Mononuclear cell (primary cell): ENCODE measurements around the gene TMEM44. TPM values are rescaled to one million over a fixed set of nuclear protein-coding genes. Genes with fewer than 3 reads are reported as not detected.
"Not testable (repeated sequence)": the region's sequence is repeated elsewhere in the genome, so short reads cannot be mapped to it uniquely, and the experiment has no call there.

Experiments
- H3K27me3 ChIP-seq: 2 replicates; pipeline ENCODE4 v1.6.0; 2011; ENCODE audit warnings: low read length, control low read depth; ENCODE audit not compliant: insufficient read depth
- H3K4me1 ChIP-seq: 2 replicates; pipeline ENCODE4 v1.5.1; 2011; ENCODE audit warnings: mild to moderate bottlenecking, low read length, control low read depth; ENCODE audit not compliant: insufficient read depth
- H3K4me3 ChIP-seq: 2 replicates; pipeline ENCODE4 v1.5.1; 2011; ENCODE audit warnings: mild to moderate bottlenecking, low read length, moderate library complexity
- H3K9me3 ChIP-seq: 2 replicates; pipeline ENCODE4 v1.5.1; 2011; ENCODE audit warnings: low read depth, mild to moderate bottlenecking, control low read depth, low read length
- total RNA-seq: library from RNA; depleted of rRNA; stranded (reverse); fragments of >200 nt; gene quantifications from one replicate; pipeline ENCODE4 v1.2.3, GENCODE V29; 2012

The TMEM44 gene
- total RNA-seq, 1 donor = 0.21 TPM

GRCh38 chr3:194607592-194608389 is 25.4 kb downstream of the TMEM44 start:
- H3K27me3 ChIP-seq = no peaks in the 10 kb centered on the region
- H3K4me3 ChIP-seq = no peak overlapping the region
- no peaks in the 10 kb centered on the region for H3K9me3 ChIP-seq
- H3K4me1 ChIP-seq = no peaks in the 10 kb centered on the region

- no peak overlapping the region for H3K4me3 ChIP-seq
- H3K4me1 ChIP-seq = no peaks in the 10 kb centered on the region
- no peaks in the 10 kb centered on the region for H3K9me3 ChIP-seq
- no peaks in the 10 kb centered on the region for H3K27me3 ChIP-seq
Observed at GRCh38 chr3:194606941-194607340, 26.3 kb downstream of the TMEM44 start.

GRCh38 chr3:194606163-194606562 is 27.1 kb downstream of the TMEM44 start:
- Histone ChIP-seq H3K4me1 (no peaks in the 10 kb centered on the region), H3K4me3 (no peak overlapping the region)

GRCh38 chr3:194605314-194605713 is 27.9 kb downstream of the TMEM44 start:
- not testable (repeated sequence) for H3K4me3 ChIP-seq, H3K9me3 ChIP-seq, H3K27me3 ChIP-seq, H3K4me1 ChIP-seq

More at GRCh38 chr3:194606163-194606562, 27.1 kb downstream of the TMEM44 start:
- Histone ChIP-seq H3K9me3 (no peaks in the 10 kb centered on the region), H3K27me3 (no peaks in the 10 kb centered on the region)

GRCh38 chr3:194604837-194605236 is 28.4 kb downstream of the TMEM44 start:
- no peaks in the 10 kb centered on the region for H3K9me3 ChIP-seq
- no peaks in the 10 kb centered on the region for H3K4me1 ChIP-seq

GRCh38 chr3:194604126-194604525 is 29.1 kb downstream of the TMEM44 start:
- no peak overlapping the region for H3K4me3 ChIP-seq
- no peaks in the 10 kb centered on the region for H3K4me1 ChIP-seq
- no peaks in the 10 kb centered on the region for H3K27me3 ChIP-seq
- no peaks in the 10 kb centered on the region for H3K9me3 ChIP-seq

More at GRCh38 chr3:194604837-194605236, 28.4 kb downstream of the TMEM44 start:
- Histone ChIP-seq H3K4me3 (no peak overlapping the region), H3K27me3 (no peaks in the 10 kb centered on the region)

- H3K27me3 ChIP-seq = no peaks in the 10 kb centered on the region
- no peaks in the 10 kb centered on the region for H3K4me1 ChIP-seq
- H3K4me3 ChIP-seq = no peak overlapping the region
- no peaks in the 10 kb centered on the region for H3K9me3 ChIP-seq
Observed at GRCh38 chr3:194602669-194603171, 30.5 kb downstream of the TMEM44 start.

GRCh38 chr3:194598771-194599557 is 34.3 kb downstream of the TMEM44 start:
- Histone ChIP-seq H3K27me3 (no peaks in the 10 kb centered on the region), H3K9me3 (no peaks in the 10 kb centered on the region), H3K4me3 (no peak overlapping the region), H3K4me1 (no peaks in the 10 kb centered on the region)

- no peak overlapping the region for H3K4me3 ChIP-seq
- H3K4me1 ChIP-seq = peaks cover 6% of the 10 kb centered on the region
- no peaks in the 10 kb centered on the region for H3K9me3 ChIP-seq
- H3K27me3 ChIP-seq = no peaks in the 10 kb centered on the region
Observed at GRCh38 chr3:194596906-194597305, 36.3 kb downstream of the TMEM44 start.

GRCh38 chr3:194592798-194593752 is 40.1 kb downstream of the TMEM44 start:
- no peak overlapping the region for H3K4me3 ChIP-seq

GRCh38 chr3:194588741-194589140 is 44.5 kb downstream of the TMEM44 start:
- no peaks in the 10 kb centered on the region for H3K9me3 ChIP-seq

More at GRCh38 chr3:194592798-194593752, 40.1 kb downstream of the TMEM44 start:
- H3K27me3 ChIP-seq = no peaks in the 10 kb centered on the region
- H3K4me1 ChIP-seq = peaks cover 6% of the 10 kb centered on the region
- H3K9me3 ChIP-seq = no peaks in the 10 kb centered on the region

GRCh38 chr3:194588236-194588635 is 45.0 kb downstream of the TMEM44 start:
- H3K4me3 ChIP-seq = no peak overlapping the region
- peaks cover 36% of the 10 kb centered on the region for H3K4me1 ChIP-seq
- H3K27me3 ChIP-seq = no peaks in the 10 kb centered on the region
- H3K9me3 ChIP-seq = no peaks in the 10 kb centered on the region

More at GRCh38 chr3:194588741-194589140, 44.5 kb downstream of the TMEM44 start:
- no peaks in the 10 kb centered on the region for H3K27me3 ChIP-seq
- no peak overlapping the region for H3K4me3 ChIP-seq
- H3K4me1 ChIP-seq = peaks cover 36% of the 10 kb centered on the region

GRCh38 chr3:194587438-194587931 is 45.7 kb downstream of the TMEM44 start:
- Histone ChIP-seq H3K4me3 (no peak overlapping the region), H3K9me3 (no peaks in the 10 kb centered on the region), H3K4me1 (peaks cover 30% of the 10 kb centered on the region), H3K27me3 (no peaks in the 10 kb centered on the region)

GRCh38 chr3:194586836-194587235 is 46.4 kb downstream of the TMEM44 start:
- H3K9me3 ChIP-seq = no peaks in the 10 kb centered on the region
- no peak overlapping the region for H3K4me3 ChIP-seq
- no peaks in the 10 kb centered on the region for H3K27me3 ChIP-seq
- peaks cover 30% of the 10 kb centered on the region for H3K4me1 ChIP-seq
